Glutamatergic neuron (in vitro differentiated cells): ENCODE data around the gene CFHR5. TPM values are rescaled to one million over a fixed set of nuclear protein-coding genes. Genes with fewer than 3 reads are reported as not detected.

Experiments
- DNase-seq: peaks from one replicate; pipeline ENCODE4 v3.0.0; 2022
- H3K27ac Mint-ChIP-seq: one replicate; pipeline ENCODE4 v1.8.0; 2020; ENCODE audit warnings: mild to moderate bottlenecking, mixed read lengths, inconsistent platforms; ENCODE audit not compliant: unreplicated experiment
- H3K27me3 Mint-ChIP-seq: one replicate; pipeline ENCODE4 v1.8.0; 2020; ENCODE audit warnings: mild to moderate bottlenecking, moderate library complexity, mixed read lengths, inconsistent platforms; ENCODE audit not compliant: unreplicated experiment
- H3K36me3 Mint-ChIP-seq: one replicate; pipeline ENCODE4 v1.8.0; 2020; ENCODE audit warnings: mild to moderate bottlenecking, mixed read lengths, inconsistent platforms; ENCODE audit not compliant: unreplicated experiment
- H3K4me1 Mint-ChIP-seq: one replicate; pipeline ENCODE4 v1.8.0; 2020; ENCODE audit warnings: mild to moderate bottlenecking, low read depth, mixed read lengths, inconsistent platforms; ENCODE audit not compliant: unreplicated experiment
- H3K4me3 Mint-ChIP-seq: one replicate; pipeline ENCODE4 v1.8.0; 2020; ENCODE audit warnings: mild to moderate bottlenecking, mixed read lengths, inconsistent platforms; ENCODE audit not compliant: unreplicated experiment
- H3K9me3 Mint-ChIP-seq: one replicate; pipeline ENCODE4 v1.8.0; 2020; ENCODE audit warnings: mild to moderate bottlenecking, moderate library complexity, mixed read lengths, inconsistent platforms; ENCODE audit not compliant: unreplicated experiment
- CTCF ChIP-seq: fragments of 200-600 bp; sonication (generic); IDR thresholded peaks from one replicate; pipeline ENCODE4 v1.5.0; 2021; ENCODE audit not compliant: partially characterized antibody, unreplicated experiment
- total RNA-seq: library from RNA; stranded (reverse); fragmentation: NEBNext Ultra II Directional; extraction: Animal tissue kit (Norgen Biotek cat#: 25700); gene quantifications from one replicate; pipeline ENCODE4 v1.2.1, GENCODE V29; 2021; ENCODE audit not compliant: unreplicated experiment

CFHR5 gene
- total RNA-seq, 1 donor from 2014 or later: not detected

- Mint-ChIP-seq H3K9me3 (no peaks in the 10 kb centered on the region), H3K27me3 (no peaks in the 10 kb centered on the region), H3K4me3 (no peak overlapping the region), H3K27ac (no peak overlapping the region), H3K36me3 (no peaks in the 10 kb centered on the region), H3K4me1 (no peaks in the 10 kb centered on the region)
- DNase-seq: no peak
- TF ChIP-seq CTCF: no peak
These were observed 22.6 kb upstream of the CFHR5 start for GRCh38 chr1:196954778-196955177.

- DNase-seq: no peak
- TF ChIP-seq CTCF: no peak
- H3K36me3 Mint-ChIP-seq: no peaks in the 10 kb centered on the region
- no peaks in the 10 kb centered on the region for H3K9me3 Mint-ChIP-seq
- no peak overlapping the region for H3K4me3 Mint-ChIP-seq
- H3K4me1 Mint-ChIP-seq: no peaks in the 10 kb centered on the region
- H3K27me3 Mint-ChIP-seq: no peaks in the 10 kb centered on the region
- H3K27ac Mint-ChIP-seq: no peak overlapping the region
These were observed 21.4 kb upstream of the CFHR5 start for GRCh38 chr1:196955926-196956325.

GRCh38 chr1:196960854-196961253 lies 16.5 kb upstream of the CFHR5 start:
- Mint-ChIP-seq H3K9me3 (no peaks in the 10 kb centered on the region), H3K27ac (no peak overlapping the region), H3K36me3 (no peaks in the 10 kb centered on the region), H3K4me3 (no peak overlapping the region), H3K4me1 (no peaks in the 10 kb centered on the region), H3K27me3 (no peaks in the 10 kb centered on the region)
- no peak for TF ChIP-seq CTCF
- DNase-seq: no peak

GRCh38 chr1:196970182-196970581 lies 7.2 kb upstream of the CFHR5 start:
- no peaks in the 10 kb centered on the region for H3K4me1 Mint-ChIP-seq
- TF ChIP-seq CTCF: no peak
- no peaks in the 10 kb centered on the region for H3K27me3 Mint-ChIP-seq
- H3K9me3 Mint-ChIP-seq: no peaks in the 10 kb centered on the region
- H3K27ac Mint-ChIP-seq: no peak overlapping the region
- H3K36me3 Mint-ChIP-seq: no peaks in the 10 kb centered on the region
- H3K4me3 Mint-ChIP-seq: no peak overlapping the region
- DNase-seq: no peak

- Mint-ChIP-seq H3K4me1 (no peaks in the 10 kb centered on the region), H3K9me3 (no peaks in the 10 kb centered on the region), H3K36me3 (no peaks in the 10 kb centered on the region), H3K27me3 (no peaks in the 10 kb centered on the region), H3K27ac (no peak overlapping the region), H3K4me3 (no peak overlapping the region)
- TF ChIP-seq CTCF: no peak
- DNase-seq: no peak
These were observed 1.1 kb upstream of the CFHR5 start for GRCh38 chr1:196976278-196976677.
